H1 (cell line): ENCODE measurements around the gene TINCR. TPM values are rescaled to one million over a fixed set of nuclear protein-coding genes. Genes with fewer than 3 reads are reported as not detected.

Experiments used
- CTCF ChIA-PET: fragments of 300-600 bp; sonication (Branson Sonifier 250); formaldehyde crosslinking; loops from one replicate; lab custom pipeline; 2021; ENCODE audit not compliant: partially characterized antibody; lab: Charles Lee
- POLR2A ChIA-PET: fragments of 300-600 bp; sonication (Branson Sonifier 250); formaldehyde crosslinking; loops from one replicate; lab custom pipeline; 2021; ENCODE audit warnings: inconsistent platforms; ENCODE audit not compliant: partially characterized antibody; lab: Charles Lee
- DNase-seq, 2 experiments: peaks; one replicate each; pipeline versions ENCODE4 v3.0.0 to v3.0.0-alpha.2; 2010 to 2022; ENCODE audit warnings: low spot score in 2 of 2, low read depth in 1 of 2, mixed read lengths in 1 of 2
- FAIRE-seq: peaks from 2 replicates; lab custom pipeline; 2011; peaks lifted over from hg19 to GRCh38; lab: Jason Lieb, UNC
- H2AFZ ChIP-seq: 2 replicates; pipeline ENCODE4 v1.8.1; 2012; ENCODE audit warnings: low read length, inconsistent platforms
- H2AK5ac ChIP-seq: 2 replicates; pipeline ENCODE4 v1.6.1; 2013; ENCODE audit warnings: low read depth, low read length
- H2BK120ac ChIP-seq: replicated peaks from 2 replicates; pipeline ENCODE3; 2013; ENCODE audit warnings: low read depth, low read length, inconsistent platforms
- H2BK12ac ChIP-seq: 2 replicates; pipeline ENCODE4 v1.6.1; 2013; ENCODE audit warnings: low read depth, low read length
- H2BK15ac ChIP-seq: 2 replicates; pipeline ENCODE4 v1.6.1; 2013; ENCODE audit warnings: low read length
- H2BK20ac ChIP-seq: 2 replicates; pipeline ENCODE4 v1.6.1; 2013; ENCODE audit warnings: low read length
- H2BK5ac ChIP-seq: 2 replicates; pipeline ENCODE4 v1.6.1; 2013; ENCODE audit warnings: low read depth, low read length
- H3K14ac ChIP-seq: 2 replicates; pipeline ENCODE4 v1.6.1; 2013; ENCODE audit warnings: inconsistent platforms; ENCODE audit not compliant: insufficient read length
- H3K18ac ChIP-seq: 2 replicates; pipeline ENCODE4 v1.6.1; 2013; ENCODE audit warnings: low read length; ENCODE audit errors: extremely low read depth
- H3K23ac ChIP-seq: 2 replicates; pipeline ENCODE4 v1.6.1; 2013; ENCODE audit warnings: inconsistent platforms; ENCODE audit not compliant: insufficient read length
- H3K23me2 ChIP-seq: 2 replicates; pipeline ENCODE4 v1.6.1; 2013; ENCODE audit warnings: low read depth, low read length
- H3K27ac ChIP-seq: 2 replicates; pipeline ENCODE4 v1.6.1; 2011; ENCODE audit warnings: low read depth, low read length, inconsistent platforms
- H3K27me3 ChIP-seq, 4 experiments: replicated peaks in 1 of 4; 1 replicate in 1 of 4; 2 replicates in 3 of 4; pipeline versions ENCODE4 v1.6.1 to v1.8.1; 2011 to 2013; ENCODE audit warnings: low read length in 3 of 4, mild to moderate bottlenecking in 3 of 4, inconsistent platforms in 2 of 4, mixed read lengths in 2 of 4, moderate library complexity in 1 of 4; ENCODE audit not compliant: control insufficient read depth in 3 of 4, insufficient read depth in 3 of 4; ENCODE audit errors: extremely low read depth in 1 of 4
- H3K36me3 ChIP-seq, 4 experiments: 2 replicates each; pipeline versions ENCODE4 v1.6.1 to v1.8.1; 2011 to 2013; ENCODE audit warnings: mild to moderate bottlenecking in 4 of 4, low read length in 3 of 4, moderate library complexity in 2 of 4, control low read depth in 1 of 4, inconsistent platforms in 1 of 4; ENCODE audit not compliant: insufficient read depth in 4 of 4, control insufficient read depth in 2 of 4
- H3K4ac ChIP-seq: replicated peaks from 2 replicates; pipeline ENCODE3; 2013; ENCODE audit warnings: low read length, low read depth, mixed read lengths, inconsistent platforms; ENCODE audit not compliant: insufficient read length
- H3K4me1 ChIP-seq, 4 experiments: replicated peaks in 1 of 4; 1 replicate in 1 of 4; 2 replicates in 3 of 4; pipeline versions ENCODE4 v1.6.1 to v1.8.1; 2011 to 2013; ENCODE audit warnings: low read length in 3 of 4, inconsistent platforms in 2 of 4, mixed read lengths in 1 of 4; ENCODE audit not compliant: insufficient read depth in 4 of 4, control insufficient read depth in 3 of 4
- H3K4me2 ChIP-seq, 2 experiments: 2 replicates each; pipeline versions ENCODE4 v1.6.1 to v1.8.1; 2011 to 2013; ENCODE audit warnings: low read depth in 2 of 2, low read length in 2 of 2, control low read depth in 1 of 2, inconsistent platforms in 1 of 2, mild to moderate bottlenecking in 1 of 2; ENCODE audit not compliant: insufficient read depth in 1 of 2
- H3K4me3 ChIP-seq, 4 experiments: fragments of 200-600, 300-600 bp in 1 of 4; sonication (generic), shearing (Covaris generic), sonication (Bioruptor Twin) in 1 of 4; 2 replicates each; pipeline versions ENCODE4 v1.5.1 to v1.8.1; 2011 to 2016; ENCODE audit warnings: low read length in 4 of 4, low read depth in 3 of 4, control low read depth in 2 of 4, inconsistent platforms in 2 of 4, mild to moderate bottlenecking in 2 of 4, mixed read lengths in 1 of 4, moderate library complexity in 1 of 4; ENCODE audit not compliant: insufficient read depth in 2 of 4; ENCODE audit errors: extremely low read depth in 1 of 4
- H3K56ac ChIP-seq: replicated peaks from 2 replicates; pipeline ENCODE3; 2013; ENCODE audit warnings: low read depth, mild to moderate bottlenecking, mixed read lengths, low read length, inconsistent platforms; ENCODE audit not compliant: insufficient read length
- H3K79me1 ChIP-seq: 2 replicates; pipeline ENCODE4 v1.6.1; 2013; ENCODE audit warnings: low read depth, low read length, control low read depth
- H3K79me2 ChIP-seq, 2 experiments: 2 replicates each; pipeline versions ENCODE4 v1.6.1 to v1.8.1; 2012 to 2013; ENCODE audit warnings: low read length in 2 of 2, mild to moderate bottlenecking in 2 of 2, inconsistent platforms in 1 of 2; ENCODE audit not compliant: insufficient read depth in 2 of 2, control insufficient read depth in 1 of 2
- H3K9ac ChIP-seq, 4 experiments: replicated peaks in 1 of 4; 1 replicate in 1 of 4; 2 replicates in 3 of 4; pipeline versions ENCODE4 v1.6.1 to v1.8.1; 2011 to 2013; ENCODE audit warnings: low read depth in 3 of 4, low read length in 3 of 4, control low read depth in 2 of 4, mild to moderate bottlenecking in 2 of 4, moderate library complexity in 2 of 4, inconsistent platforms in 1 of 4; ENCODE audit errors: extremely low read depth in 1 of 4
- H3K9me3 ChIP-seq, 2 experiments: 2 replicates each; pipeline versions ENCODE4 v1.6.1 to v1.8.1; 2012 to 2013; ENCODE audit warnings: mild to moderate bottlenecking in 2 of 2, moderate library complexity in 2 of 2, control low read depth in 1 of 2, inconsistent platforms in 1 of 2, low read depth in 1 of 2, low read length in 1 of 2, mixed read lengths in 1 of 2; ENCODE audit not compliant: insufficient read depth in 2 of 2
- H4K20me1 ChIP-seq, 2 experiments: replicated peaks in 1 of 2; 2 replicates each; pipeline versions ENCODE3 to v1.8.1; 2011 to 2013; ENCODE audit warnings: inconsistent platforms in 2 of 2, low read length in 2 of 2, mild to moderate bottlenecking in 1 of 2; ENCODE audit not compliant: insufficient read depth in 2 of 2, control insufficient read depth in 1 of 2
- H4K5ac ChIP-seq: 2 replicates; pipeline ENCODE4 v1.6.1; 2013; ENCODE audit warnings: low read length, low read depth, mixed read lengths, inconsistent platforms; ENCODE audit not compliant: insufficient read length
- H4K8ac ChIP-seq: 2 replicates; pipeline ENCODE4 v1.8.0; 2013; ENCODE audit warnings: mild to moderate bottlenecking, moderate library complexity, low read length, inconsistent platforms; ENCODE audit not compliant: insufficient read depth; ENCODE audit errors: extremely low read depth
- H4K91ac ChIP-seq: replicated peaks from 2 replicates; pipeline ENCODE3; 2013; ENCODE audit warnings: low read length, mixed read lengths, inconsistent platforms; ENCODE audit not compliant: insufficient read length
- CBX5 ChIP-seq: fragments of 300-800, 300-1000 bp; sonication (generic); IDR thresholded peaks from 2 replicates; pipeline ENCODE4 v1.7.1; 2016; ENCODE audit warnings: antibody characterized with exemption, low read length, low read depth
- CHD2 ChIP-seq: IDR thresholded peaks from 2 replicates; pipeline ENCODE4 v1.6.1; 2012; ENCODE audit warnings: low read length, improper control_type of control experiment
- CTBP2 ChIP-seq: IDR thresholded peaks from 2 replicates; pipeline ENCODE4 v1.7.0; 2011; ENCODE audit warnings: borderline replicate concordance, mild to moderate bottlenecking, moderate library complexity, mixed read lengths, low read length; ENCODE audit not compliant: insufficient read depth, insufficient read length
- RBBP5 ChIP-seq: IDR thresholded peaks from 2 replicates; pipeline ENCODE4 v1.7.1; 2012; ENCODE audit warnings: low read depth, mild to moderate bottlenecking, inconsistent platforms, low read length, moderate library complexity, borderline replicate concordance
- TAF1 ChIP-seq: IDR thresholded peaks from 2 replicates; pipeline ENCODE4 v1.6.1; 2011; ENCODE audit warnings: mild to moderate bottlenecking, low read depth, low read length
- WGBS, 2 experiments: shearing (Covaris generic) in 1 of 2; methylation state at CpG; one replicate each; pipeline versions ENCODE4 v1.1.6 to v1.1.7; 2013 to 2015; ENCODE audit warnings: low lambda C conversion rate in 2 of 2, mixed read lengths in 2 of 2, inconsistent platforms in 1 of 2, low coverage in 1 of 2, missing lambda C conversion rate in 1 of 2; ENCODE audit not compliant: insufficient replicate concordance in 2 of 2, insufficient coverage in 1 of 2, insufficient read length in 1 of 2; ENCODE audit errors: extremely low coverage in 1 of 2, missing lambda C conversion rate in 1 of 2; 5-methylcytosine and 5-hydroxymethylcytosine counted together
- polyA plus RNA-seq, 7 experiments: library from polyadenylated mRNA; depleted of rRNA in 3 of 7; stranded (reverse) in 5 of 7; unstranded in 2 of 7; fragments of >200 nt in 5 of 7; fragments of 200-250 nt in 2 of 7; gene quantifications; 1 replicate in 5 of 7; 2 replicates in 1 of 7; 4 replicates in 1 of 7; pipeline versions ENCODE4 v1.2.1 to v1.2.3, GENCODE V29; 2011 to 2013; ENCODE audit warnings: missing spikeins in 2 of 7, mixed read lengths in 2 of 7
- total RNA-seq: library from RNA; stranded (reverse); fragmentation: NEBNext Ultra II Directional; extraction: Animal tissue kit (Norgen Biotek cat#: 25700); gene quantifications from 2 replicates; pipeline ENCODE4 v1.2.1, GENCODE V29; 2021

The TINCR gene
- total and polyA plus RNA-seq, 2 of the 8 experiments (the other 6 are each of a cell fraction or from before 2014, with no cell fraction given), result 0.52 to 1.4 TPM

GRCh38 chr19:5571777-5572176 lies 4.0 kb upstream of the TINCR start:
- ChIA-PET POLR2A (no interaction called here), CTCF (interaction anchor here (1.3 to 1.9 kb wide), 3 partner anchors 9 to 67 kb away, joined by 3 to 20 read pairs (median 6); no protein-coding TSS in a partner anchor)
- H4K5ac ChIP-seq, result no peak overlapping the region
- DNase-seq, result no peak
- no peaks in the 10 kb centered on the region for H3K4me1 ChIP-seq
- H2BK5ac ChIP-seq, result no peak overlapping the region
- WGBS, 2 experiments, result 88% methylated on average over 3 of the region's 3 CpGs; no CpG with 5 or more reads in 1 of the 2 experiments
- H2BK12ac ChIP-seq, result no peak overlapping the region
- no peak overlapping the region for H4K91ac ChIP-seq
- H3K9ac ChIP-seq, result no peak overlapping the region
- H4K8ac ChIP-seq, result no peak overlapping the region
- no peak overlapping the region for H2BK20ac ChIP-seq
- no peak overlapping the region for H3K18ac ChIP-seq
- no peaks in the 10 kb centered on the region for H4K20me1 ChIP-seq
- no peak overlapping the region for H2AFZ ChIP-seq
- no peak overlapping the region for H3K56ac ChIP-seq
- no peaks in the 10 kb centered on the region for H3K9me3 ChIP-seq
- peaks cover 0 to 13% (median 10%) of the 10 kb centered on the region in 4 experiments; a peak in 6 of 7 replicates for H3K27me3 ChIP-seq
- H3K4me2 ChIP-seq, result no peak overlapping the region
- H3K27ac ChIP-seq, result no peak overlapping the region
- H2AK5ac ChIP-seq, result no peak overlapping the region
- H3K23ac ChIP-seq, result no peak overlapping the region
- H2BK15ac ChIP-seq, result no peak overlapping the region
- H2BK120ac ChIP-seq, result no peak overlapping the region
- no peak for TF ChIP-seq CHD2
- no peak for TF ChIP-seq TAF1
- TF ChIP-seq RBBP5, result no peak
- TF ChIP-seq CBX5, result no peak
- TF ChIP-seq CTBP2, result no peak
- no peaks in the 10 kb centered on the region for H3K79me2 ChIP-seq
- H3K36me3 ChIP-seq, result no peaks in the 10 kb centered on the region
- no peaks in the 10 kb centered on the region for H3K79me1 ChIP-seq
- H3K4ac ChIP-seq, result no peak overlapping the region
- no peak for FAIRE-seq
- H3K14ac ChIP-seq, result no peak overlapping the region
- H3K23me2 ChIP-seq, result peaks cover 2% of the 10 kb centered on the region; the same call in 1 of the 2 replicates
- H3K4me3 ChIP-seq, result no peak overlapping the region
